DMS79 treated with DMSO at 0.1 percent for 48 hours (cell line): ENCODE measurements around the gene RTL10.
A peak's percentile ranks its signal among the peaks of the same experiment; 100 is the strongest.

ENCODE experiments used
- DNase-seq: peaks from one replicate; lab custom pipeline; 2025; lab: John Stamatoyannopoulos, UW

The RTL10 gene

GRCh38 chr22:19854778-19855503 lies at the start of gene RTL10, which contains the start of gene GNB1L:
TSS of gene RTL10 (minus strand) at chr22:19854874. CDS start at chr22:19852261, 2,613 bp downstream.
TSS of gene GNB1L (minus strand) at chr22:19854874. CDS start at chr22:19821355, 33,519 bp downstream.
- peak; percentile 77 for DNase-seq

- DNase-seq = no peak
Measured at GRCh38 chr22:19904174-19904856, 49.6 kb upstream of the RTL10 start.

GRCh38 chr22:19903513-19903912 lies 48.8 kb upstream of the RTL10 start:
- no peak for DNase-seq

- DNase-seq = no peak
Measured at GRCh38 chr22:19903031-19903430, 48.4 kb upstream of the RTL10 start.

GRCh38 chr22:19902245-19902715 lies 47.6 kb upstream of the RTL10 start:
- peak; percentile 8 for DNase-seq

- no peak for DNase-seq
Measured at GRCh38 chr22:19901577-19902244, 47.0 kb upstream of the RTL10 start.

GRCh38 chr22:19900707-19901436 lies 46.2 kb upstream of the RTL10 start:
- no peak for DNase-seq

GRCh38 chr22:19898831-19899567 lies 44.3 kb upstream of the RTL10 start:
- DNase-seq = no peak

- DNase-seq = no peak
Measured at GRCh38 chr22:19898145-19898544, 43.5 kb upstream of the RTL10 start.

GRCh38 chr22:19897726-19898125 lies 43.1 kb upstream of the RTL10 start:
- DNase-seq = no peak

- DNase-seq = no peak
Measured at GRCh38 chr22:19896665-19897355, 42.1 kb upstream of the RTL10 start.

- DNase-seq = no peak
Measured at GRCh38 chr22:19895160-19895849, 40.6 kb upstream of the RTL10 start.

GRCh38 chr22:19893363-19893762 lies 38.7 kb upstream of the RTL10 start:
- no peak for DNase-seq

GRCh38 chr22:19892925-19893324 lies 38.3 kb upstream of the RTL10 start:
- no peak for DNase-seq

- no peak for DNase-seq
Measured at GRCh38 chr22:19892257-19892879, 37.7 kb upstream of the RTL10 start.

GRCh38 chr22:19891317-19892256 lies 36.9 kb upstream of the RTL10 start:
- DNase-seq = peak; percentile 4

GRCh38 chr22:19890502-19891316 lies 36.0 kb upstream of the RTL10 start:
- DNase-seq = no peak

- DNase-seq = no peak
Measured at GRCh38 chr22:19889951-19890350, 35.3 kb upstream of the RTL10 start.
